Astrocyte (in vitro differentiated cells and primary cell): ENCODE results near the gene FYCO1.

Source experiments
- CTCF ChIP-seq: IDR thresholded peaks from 2 replicates; pipeline ENCODE4 v1.5.1; 2011; ENCODE audit warnings: low read depth, mild to moderate bottlenecking, inconsistent platforms, low read length, moderate library complexity; ENCODE audit not compliant: insufficient read depth
- EZH2 ChIP-seq: IDR thresholded peaks from 2 replicates; pipeline ENCODE4 v1.6.1; 2012; ENCODE audit warnings: mild to moderate bottlenecking, low read length, inconsistent platforms; ENCODE audit not compliant: insufficient read depth

- TF ChIP-seq CTCF (no peak), EZH2 (no peak)
Observed at GRCh38 chr3:45931496-45931895, 64.1 kb downstream of the FYCO1 start.
